Head of caudate nucleus (tissue), 42 donors: ENCODE data around the gene SPDYA.

Experiments
- DNase-seq, 42 donors: peaks; one replicate each; pipeline versions ENCODE4 v3.0.0 to v3.0.0-alpha.2; 2020 to 2021; ENCODE audit warnings: mixed read lengths in 7 of 42
- intact Hi-C: fragments of 100-400 bp; cut with DNase I; formaldehyde crosslinking; loops from one replicate; pipeline ENCODE4 v1.15.0; 2022

SPDYA gene

DNA sequence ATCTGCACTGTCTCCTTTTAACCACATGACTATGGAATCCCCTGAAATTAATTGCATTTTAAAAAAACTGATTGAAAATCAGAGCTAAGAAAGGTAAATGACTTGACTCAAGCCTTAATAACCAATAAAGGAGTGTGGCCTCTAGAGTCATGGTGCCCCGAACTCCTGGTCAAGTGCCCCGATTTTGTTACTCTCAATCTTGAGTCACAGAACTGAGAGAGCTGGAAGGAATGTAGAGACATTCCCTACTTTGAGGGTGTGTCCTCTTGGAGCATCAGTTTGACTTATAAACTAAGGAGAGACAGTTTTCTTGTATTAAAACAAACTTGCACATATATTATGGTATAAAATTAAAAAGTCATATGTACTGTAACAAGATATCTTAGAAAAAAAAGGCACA, 86.3 kb downstream of the SPDYA start:
- DNase-seq: no peak
- intact Hi-C loops: no loop called here

DNA sequence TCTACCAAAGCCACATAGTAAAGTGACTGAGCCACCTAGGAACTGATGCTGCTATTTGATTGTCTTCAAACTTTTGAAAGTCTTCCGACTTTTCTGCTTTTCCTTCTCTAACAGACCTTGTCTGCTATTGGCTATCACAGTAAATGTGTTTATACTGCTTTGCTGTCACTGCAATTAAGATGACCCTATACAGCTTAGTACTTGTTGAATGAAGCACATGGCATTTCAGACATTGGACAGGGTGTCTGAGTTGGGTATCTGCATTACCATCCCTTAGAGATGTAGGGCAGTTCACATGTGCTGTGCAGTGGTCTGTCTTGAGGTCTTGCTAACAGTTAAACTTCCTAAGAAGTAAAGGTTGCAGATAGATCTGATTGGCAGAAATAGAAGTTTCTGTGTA, 87.4 kb downstream of the SPDYA start:
- intact Hi-C loops: no loop called here
- no peak for DNase-seq
